ENCODE results near the gene UGT1A3. TPM values are rescaled to one million over a fixed set of nuclear protein-coding genes. Genes with fewer than 3 reads are reported as not detected.
A peak's percentile ranks its signal among the peaks of the same experiment; 100 is the strongest.
"Not testable (repeated sequence)": the region's sequence is repeated elsewhere in the genome, so short reads cannot be mapped to it uniquely, and the experiment has no call there.

Gene UGT1A3
- total RNA-seq, 4 donors from 2014 or later: 0.67 to 1.0 TPM; not detected in 2

GRCh38 chr2:233699424-233700027 is 29.3 kb upstream of the UGT1A3 start:
- H3K27ac ChIP-seq: peak overlapping the region; percentile 91 to 99 (median 96)
- no peak overlapping the region for H3K4me3 ChIP-seq (replicated peaks in 1 of 3)
- WGBS, 2 donors: 82 to 87% methylated on average over 8 of the region's 8 CpGs
- H3K9me3 ChIP-seq: no peaks in the 10 kb centered on the region
- intact Hi-C loops (cut with DNase I): no loop called here
- H3K27me3 ChIP-seq: no peaks in the 10 kb centered on the region
- TF ChIP-seq CTCF (IDR thresholded peaks at IDR 0.05) (no peak), POLR2A (IDR thresholded peaks at IDR 0.05) (no peak)
- DNase-seq: no peak
- no peaks in the 10 kb centered on the region for H3K36me3 ChIP-seq
- peaks cover 16 to 21% of the 10 kb centered on the region in 2 donors for H3K4me1 ChIP-seq

- 18 to 20% methylated on average over 1 of the region's 1 CpG for WGBS, 2 donors
- H3K27ac ChIP-seq: peak overlapping the region; percentile 91 to 99 (median 96)
- H3K4me3 ChIP-seq (replicated peaks in 1 of 3): no peak overlapping the region
- peak in 1 of 2 donors; percentile 40 for TF ChIP-seq POLR2A (IDR thresholded peaks at IDR 0.05)
- TF ChIP-seq CTCF (IDR thresholded peaks at IDR 0.05): no peak
- H3K4me1 ChIP-seq: peaks cover 16 to 21% of the 10 kb centered on the region in 2 donors
- intact Hi-C loops (cut with DNase I): no loop called here
- DNase-seq: peak; percentile 72 to 75
- H3K9me3 ChIP-seq: no peaks in the 10 kb centered on the region
- H3K27me3 ChIP-seq: no peaks in the 10 kb centered on the region
- no peaks in the 10 kb centered on the region for H3K36me3 ChIP-seq
Observed at GRCh38 chr2:233700028-233700635, 28.7 kb upstream of the UGT1A3 start.

GRCh38 chr2:233700842-233701241 is 28.0 kb upstream of the UGT1A3 start:
- intact Hi-C loops (cut with DNase I): not testable (repeated sequence)
- WGBS, 2 donors: 95% methylated on average over 5 of the region's 5 CpGs

GRCh38 chr2:233702238-233702637 is 26.6 kb upstream of the UGT1A3 start:
- Histone ChIP-seq H3K9me3 (no peaks in the 10 kb centered on the region), H3K4me3 (replicated peaks in 1 of 3) (no peak overlapping the region), H3K27me3 (no peaks in the 10 kb centered on the region), H3K36me3 (no peaks in the 10 kb centered on the region), H3K4me1 (peaks cover 36 to 37% of the 10 kb centered on the region in 2 donors), H3K27ac (peak overlapping the region in 1 of 3 donors; percentile 39)
- intact Hi-C loops (cut with DNase I): no loop called here
- 69% methylated on average over 3 of the region's 3 CpGs for WGBS, 2 donors
- no peak for DNase-seq
- TF ChIP-seq POLR2A (IDR thresholded peaks at IDR 0.05) (no peak), CTCF (IDR thresholded peaks at IDR 0.05) (no peak)

More at GRCh38 chr2:233700842-233701241, 28.0 kb upstream of the UGT1A3 start:
- not testable (repeated sequence) for H3K27me3 ChIP-seq; H3K9me3 ChIP-seq; H3K4me3 ChIP-seq (replicated peaks in 1 of 3); DNase-seq; H3K36me3 ChIP-seq
- H3K27ac ChIP-seq: peak overlapping the region; percentile 4 to 99 (median 96)
- peaks cover 23 to 26% of the 10 kb centered on the region in 2 donors for H3K4me1 ChIP-seq

- Histone ChIP-seq H3K27me3 (no peaks in the 10 kb centered on the region), H3K27ac (peak overlapping the region; percentile 55 to 84 (median 77)), H3K4me3 (replicated peaks in 1 of 3) (no peak overlapping the region), H3K9me3 (no peaks in the 10 kb centered on the region), H3K36me3 (no peaks in the 10 kb centered on the region), H3K4me1 (peaks cover 14 to 21% of the 10 kb centered on the region in 2 donors)
- 35 to 56% methylated on average over 4 of the region's 4 CpGs for WGBS, 2 donors
- intact Hi-C loops (cut with DNase I): no loop called here
- no peak for TF ChIP-seq CTCF (IDR thresholded peaks at IDR 0.05)
- peak in 1 of 2 donors; percentile 50 for TF ChIP-seq POLR2A (IDR thresholded peaks at IDR 0.05)
- DNase-seq: peak; percentile 92 to 94
Observed at GRCh38 chr2:233705911-233706506, 22.8 kb upstream of the UGT1A3 start.

Measured in thyroid gland (tissue), 4 donors.